Sigmoid colon (tissue), 3 donors: ENCODE results near the gene KHNYN.

Experiments
- POLR2A ChIP-seq, 2 donors: fragments of 450-650 bp; IDR thresholded peaks; one replicate each; pipeline ENCODE4 v1.6.1; 2016; ENCODE audit warnings: antibody characterized with exemption in 2 of 2, mild to moderate bottlenecking in 2 of 2, moderate library complexity in 2 of 2
- TF ChIP-seq, protein P1 (sequence below), 4 experiments: fragments of 450-650 bp in 3 of 4; fragments of 200-600 bp in 1 of 4; IDR thresholded peaks; one replicate each; pipeline ENCODE4 v1.5.1; 2016 to 2019; ENCODE audit warnings: antibody characterized with exemption in 4 of 4, mild to moderate bottlenecking in 3 of 4, moderate library complexity in 2 of 4

- TF ChIP-seq, protein P1, sequence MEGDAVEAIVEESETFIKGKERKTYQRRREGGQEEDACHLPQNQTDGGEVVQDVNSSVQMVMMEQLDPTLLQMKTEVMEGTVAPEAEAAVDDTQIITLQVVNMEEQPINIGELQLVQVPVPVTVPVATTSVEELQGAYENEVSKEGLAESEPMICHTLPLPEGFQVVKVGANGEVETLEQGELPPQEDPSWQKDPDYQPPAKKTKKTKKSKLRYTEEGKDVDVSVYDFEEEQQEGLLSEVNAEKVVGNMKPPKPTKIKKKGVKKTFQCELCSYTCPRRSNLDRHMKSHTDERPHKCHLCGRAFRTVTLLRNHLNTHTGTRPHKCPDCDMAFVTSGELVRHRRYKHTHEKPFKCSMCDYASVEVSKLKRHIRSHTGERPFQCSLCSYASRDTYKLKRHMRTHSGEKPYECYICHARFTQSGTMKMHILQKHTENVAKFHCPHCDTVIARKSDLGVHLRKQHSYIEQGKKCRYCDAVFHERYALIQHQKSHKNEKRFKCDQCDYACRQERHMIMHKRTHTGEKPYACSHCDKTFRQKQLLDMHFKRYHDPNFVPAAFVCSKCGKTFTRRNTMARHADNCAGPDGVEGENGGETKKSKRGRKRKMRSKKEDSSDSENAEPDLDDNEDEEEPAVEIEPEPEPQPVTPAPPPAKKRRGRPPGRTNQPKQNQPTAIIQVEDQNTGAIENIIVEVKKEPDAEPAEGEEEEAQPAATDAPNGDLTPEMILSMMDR (IDR thresholded peaks at IDR 0.05), result no peak
- no peak for TF ChIP-seq POLR2A (IDR thresholded peaks at IDR 0.05)
Observed at GRCh38 chr14:24406416-24406815, 23.3 kb upstream of the KHNYN start.
